ENCODE data around the gene NFATC3.
A peak's percentile ranks its signal among the peaks of the same experiment; 100 is the strongest.

NFATC3 gene

DNA sequence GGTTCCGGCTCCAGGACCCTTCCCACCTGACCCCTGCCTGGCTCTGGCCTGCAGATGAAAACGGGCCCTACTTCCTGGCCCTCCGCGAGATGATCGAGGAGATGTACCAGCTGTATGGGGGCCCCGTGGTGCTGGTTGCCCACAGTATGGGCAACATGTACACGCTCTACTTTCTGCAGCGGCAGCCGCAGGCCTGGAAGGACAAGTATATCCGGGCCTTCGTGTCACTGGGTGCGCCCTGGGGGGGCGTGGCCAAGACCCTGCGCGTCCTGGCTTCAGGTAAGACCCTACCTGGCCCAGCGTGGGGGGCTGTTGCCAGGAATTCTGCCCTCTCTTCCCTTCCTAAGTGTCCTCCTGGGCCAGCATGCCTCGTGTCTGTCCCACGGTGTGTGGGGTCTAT, 170.5 kb downstream of the NFATC3 start:
- DNase-seq = no peak

DNA sequence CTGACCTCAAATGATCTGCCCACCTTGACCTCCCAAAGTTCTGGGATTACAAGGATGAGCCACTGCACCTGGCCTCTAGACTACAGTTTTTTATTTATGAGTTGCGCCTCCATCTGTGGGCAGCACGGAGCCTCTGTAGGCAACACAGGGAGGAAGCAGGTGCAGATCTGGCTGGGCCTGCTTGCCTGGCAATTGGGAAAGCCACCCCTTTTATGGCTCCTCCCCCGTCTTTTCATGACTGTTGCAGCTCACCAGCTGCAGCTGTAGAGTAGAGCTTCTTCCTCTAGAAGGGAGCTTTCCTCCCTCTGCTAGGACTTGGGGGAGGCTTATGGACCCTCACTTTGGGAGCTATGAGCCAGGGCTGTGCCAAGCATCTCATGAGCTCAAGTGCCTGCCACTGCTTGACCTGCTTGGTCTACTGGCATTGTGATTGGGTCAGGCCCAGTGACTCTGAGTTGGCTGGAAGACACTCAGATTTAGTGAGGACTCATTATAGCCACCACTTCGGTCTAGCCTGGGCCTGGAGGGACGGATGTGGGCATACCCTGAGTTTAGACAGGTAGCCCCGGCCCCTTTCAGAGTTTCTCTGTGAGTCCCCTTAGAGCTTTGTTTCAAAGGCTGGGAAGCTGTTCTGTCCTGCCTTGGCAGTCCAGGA, 172.2 kb downstream of the NFATC3 start:
- peak; percentile 95 for DNase-seq

DNA sequence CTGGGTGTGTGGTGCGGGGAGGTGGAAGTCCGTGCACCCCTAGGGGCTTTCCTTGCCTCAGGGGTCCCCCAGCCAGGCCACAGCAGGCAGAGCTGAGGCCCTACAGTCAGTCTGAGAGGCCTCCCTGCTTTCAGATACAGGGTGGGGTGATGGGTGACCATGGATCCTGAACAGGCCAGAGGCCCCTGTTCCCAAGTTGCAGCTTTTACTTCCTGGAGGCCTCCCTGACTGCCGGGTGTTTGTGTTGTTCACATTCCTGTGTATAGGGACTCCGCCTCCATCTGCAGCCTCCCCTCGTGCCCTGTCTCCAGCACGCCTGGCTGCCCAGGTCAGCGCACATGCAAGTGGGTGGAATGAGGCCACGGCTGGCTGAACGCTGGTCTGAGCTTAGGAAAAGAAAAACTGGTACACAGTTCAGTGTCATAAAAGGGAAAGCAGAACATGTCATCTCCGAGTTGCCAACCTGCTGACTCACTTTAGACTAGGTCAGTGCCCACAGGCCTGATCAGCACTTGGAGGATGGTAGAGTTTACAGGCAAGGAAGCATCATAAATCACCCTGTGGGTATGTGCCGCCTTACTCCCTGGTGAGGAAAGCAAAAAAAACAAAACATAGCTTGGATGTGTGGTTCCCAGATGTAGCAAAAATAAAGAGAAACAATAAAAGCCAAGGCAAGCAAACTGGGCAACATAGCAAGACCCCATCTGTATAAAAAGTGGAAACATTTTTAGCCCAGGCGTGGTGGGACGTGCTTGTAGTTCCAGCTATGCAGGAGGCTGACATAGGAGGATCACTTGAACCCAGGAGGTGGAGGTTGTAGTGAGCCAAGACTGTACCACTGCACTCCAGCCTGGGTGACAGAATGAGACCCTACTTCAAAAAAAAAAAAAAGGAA, 173.0 kb downstream of the NFATC3 start:
- peak; percentile 85 for DNase-seq

DNA sequence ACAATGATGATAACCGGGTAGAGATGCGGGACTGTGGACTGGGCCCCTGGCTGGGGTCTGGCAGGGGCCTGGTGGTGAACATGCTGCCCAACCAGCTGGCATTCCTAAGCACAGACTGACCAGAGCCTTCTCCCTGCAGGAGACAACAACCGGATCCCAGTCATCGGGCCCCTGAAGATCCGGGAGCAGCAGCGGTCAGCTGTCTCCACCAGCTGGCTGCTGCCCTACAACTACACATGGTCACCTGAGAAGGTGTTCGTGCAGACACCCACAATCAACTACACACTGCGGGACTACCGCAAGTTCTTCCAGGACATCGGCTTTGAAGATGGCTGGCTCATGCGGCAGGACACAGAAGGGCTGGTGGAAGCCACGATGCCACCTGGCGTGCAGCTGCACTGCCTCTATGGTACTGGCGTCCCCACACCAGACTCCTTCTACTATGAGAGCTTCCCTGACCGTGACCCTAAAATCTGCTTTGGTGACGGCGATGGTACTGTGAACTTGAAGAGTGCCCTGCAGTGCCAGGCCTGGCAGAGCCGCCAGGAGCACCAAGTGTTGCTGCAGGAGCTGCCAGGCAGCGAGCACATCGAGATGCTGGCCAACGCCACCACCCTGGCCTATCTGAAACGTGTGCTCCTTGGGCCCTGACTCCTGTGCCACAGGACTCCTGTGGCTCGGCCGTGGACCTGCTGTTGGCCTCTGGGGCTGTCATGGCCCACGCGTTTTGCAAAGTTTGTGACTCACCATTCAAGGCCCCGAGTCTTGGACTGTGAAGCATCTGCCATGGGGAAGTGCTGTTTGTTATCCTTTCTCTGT, 174.0 kb downstream of the NFATC3 start:
- DNase-seq = no peak

DNA sequence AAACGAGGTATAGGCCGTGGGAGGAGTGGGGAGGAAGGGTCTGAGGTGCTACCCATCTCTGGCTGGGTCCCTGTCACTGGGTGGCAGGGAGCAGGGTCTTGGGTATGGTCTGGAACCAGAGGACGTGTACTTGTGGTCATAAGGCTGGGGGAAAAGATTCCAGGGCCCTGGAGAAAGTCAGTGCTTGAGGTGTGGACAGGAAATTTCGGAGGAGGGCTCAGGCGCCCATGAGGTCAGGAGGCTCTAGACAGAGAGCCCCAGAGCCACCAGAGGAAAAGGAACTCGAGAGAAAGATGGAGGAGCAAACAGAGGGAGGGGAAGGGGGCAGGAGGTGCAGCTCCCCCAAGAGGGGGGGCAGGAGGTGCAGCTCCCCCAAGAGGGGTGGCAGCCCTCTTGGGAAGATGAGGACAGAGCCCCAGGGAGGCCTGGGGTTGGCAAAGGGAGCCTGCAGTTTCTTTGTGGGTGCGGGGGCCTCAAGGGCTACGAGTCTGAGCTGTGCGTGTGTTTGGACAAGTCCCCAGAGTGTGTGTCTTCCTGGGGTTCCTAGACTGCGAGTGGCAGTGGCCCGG, 178.5 kb downstream of the NFATC3 start:
- no peak for DNase-seq

DNA sequence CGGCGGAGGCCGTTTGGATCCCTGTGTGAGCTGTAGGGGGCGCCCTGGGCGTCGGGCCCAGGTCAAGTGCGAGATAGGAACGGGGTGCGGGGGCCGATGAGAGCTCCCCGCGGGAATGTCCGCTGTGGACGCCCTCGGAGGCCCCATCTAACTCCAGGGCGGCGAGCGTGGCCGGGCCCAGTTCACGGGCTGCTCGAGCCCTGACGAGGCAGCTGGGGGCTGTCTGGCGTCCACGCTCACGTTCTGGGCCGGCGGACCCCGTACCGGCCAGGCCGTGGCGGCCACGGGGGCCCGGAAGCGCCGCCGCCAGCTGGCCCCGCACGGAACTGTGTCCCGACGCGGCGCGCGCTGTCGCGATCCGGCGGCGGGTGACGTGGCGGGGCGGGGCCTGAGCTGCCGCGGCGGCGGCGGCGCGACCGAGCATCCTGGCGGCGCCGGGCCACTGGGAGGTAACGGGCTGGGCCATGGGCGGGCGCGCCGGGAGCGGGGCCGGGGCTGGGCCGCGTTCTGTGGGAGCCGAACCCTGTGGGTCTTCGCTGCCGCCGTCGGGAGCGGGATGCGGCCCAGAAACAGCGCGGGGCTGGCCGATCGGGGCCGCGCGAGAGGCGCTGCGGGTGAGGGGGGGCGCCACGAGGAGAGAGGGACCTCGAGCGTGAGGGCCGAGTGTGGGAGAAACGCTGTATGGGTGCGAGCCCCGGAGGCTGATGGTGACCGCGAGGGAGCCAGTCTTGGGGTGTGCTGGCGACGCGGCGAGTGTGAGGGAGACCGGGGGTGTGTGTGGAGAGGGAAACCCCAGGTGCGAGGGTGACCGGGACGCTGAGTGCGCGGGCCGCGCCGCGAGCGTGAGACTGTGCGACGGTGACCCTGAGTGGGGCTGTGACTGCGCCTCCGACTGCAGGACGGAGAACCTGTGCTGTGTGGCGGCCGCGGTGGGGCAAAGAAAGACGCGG, 179.2 kb downstream of the NFATC3 start, which contains the start of gene SLC7A6:
Gene SLC7A6 (plus strand): TSS at position 399 of the 950 bp plus-strand sequence. CDS start 10,201 bp downstream, outside the sequence.
- DNase-seq = peak; percentile 49

DNA sequence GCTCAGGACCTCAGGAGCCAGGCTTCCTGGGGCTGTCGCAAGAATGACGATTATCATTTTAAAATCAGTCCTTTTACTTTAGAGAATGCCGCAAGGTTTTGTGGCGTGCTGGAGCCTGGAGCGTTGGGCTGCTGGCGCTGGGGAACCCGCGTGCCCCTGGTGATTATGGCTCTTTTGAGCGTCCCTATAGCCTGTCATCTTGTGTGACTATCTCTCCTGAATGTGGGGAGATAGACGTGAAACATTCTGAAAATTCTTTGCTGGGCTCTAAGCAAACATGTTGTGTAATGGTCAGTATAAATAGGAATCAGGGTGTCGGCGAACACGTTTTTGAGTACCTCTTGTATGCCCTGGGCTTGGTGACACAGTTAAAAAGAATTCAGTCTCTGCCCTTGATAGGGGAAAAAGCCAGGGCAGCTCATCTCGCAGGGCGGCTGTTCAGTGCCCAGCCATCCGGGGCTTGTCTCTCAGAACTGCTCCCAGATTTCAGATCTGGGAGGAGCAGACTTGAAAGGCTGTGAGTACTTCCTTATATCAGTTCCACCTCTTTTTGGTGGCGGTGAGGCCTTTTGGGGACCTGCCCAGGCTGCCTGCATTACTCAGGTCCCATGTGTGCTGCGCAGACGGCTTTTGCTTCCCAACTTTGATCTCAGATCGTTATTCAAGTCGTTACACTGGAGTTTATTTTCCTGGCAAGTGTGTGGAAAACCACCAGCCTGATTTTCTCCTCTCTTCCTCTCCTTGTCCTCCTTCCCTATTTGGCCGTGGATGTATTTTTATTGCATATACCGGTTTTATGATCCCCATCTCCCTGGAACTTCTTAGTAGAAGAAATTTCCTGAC, 180.1 kb downstream of the NFATC3 start:
- peak; percentile 70 for DNase-seq

DNA sequence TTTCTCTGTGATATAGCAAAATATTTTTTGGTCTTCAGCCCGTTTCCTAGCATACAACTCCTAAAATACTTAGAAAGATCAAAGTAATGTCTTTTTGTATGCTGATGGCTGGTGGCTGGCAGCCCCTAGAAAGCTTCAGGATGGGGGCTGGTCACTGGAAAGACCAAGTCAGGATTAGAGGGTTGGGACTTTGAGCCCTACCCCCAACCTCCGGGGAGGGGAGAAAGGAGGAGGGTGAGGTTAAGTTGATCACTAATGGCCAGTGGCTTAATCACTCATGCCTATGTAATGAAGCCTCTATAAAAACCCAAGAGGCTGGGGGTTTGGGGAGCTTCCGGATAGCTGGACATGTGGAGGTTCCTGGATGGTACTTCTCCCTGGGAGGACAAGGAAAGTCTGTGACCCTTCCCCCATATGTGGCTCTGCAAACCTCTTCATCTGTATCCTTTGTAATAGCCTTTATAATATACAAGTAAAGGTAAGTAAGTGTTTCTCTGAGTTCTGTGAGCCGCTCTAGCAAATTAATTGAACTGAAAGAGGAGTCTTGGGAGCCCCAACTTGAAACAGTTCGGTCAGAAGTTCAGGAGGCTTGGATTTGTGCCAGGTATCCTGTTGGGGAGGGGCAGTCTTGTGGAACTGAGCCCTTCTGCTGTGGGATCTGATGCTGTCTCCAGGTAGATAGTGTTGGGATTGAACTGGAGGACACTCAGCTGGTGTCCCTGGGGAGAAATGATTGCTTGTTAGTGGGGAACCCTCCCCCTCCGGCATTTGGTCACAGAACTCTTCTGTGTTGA, 182.6 kb downstream of the NFATC3 start:
- DNase-seq = no peak

DNA sequence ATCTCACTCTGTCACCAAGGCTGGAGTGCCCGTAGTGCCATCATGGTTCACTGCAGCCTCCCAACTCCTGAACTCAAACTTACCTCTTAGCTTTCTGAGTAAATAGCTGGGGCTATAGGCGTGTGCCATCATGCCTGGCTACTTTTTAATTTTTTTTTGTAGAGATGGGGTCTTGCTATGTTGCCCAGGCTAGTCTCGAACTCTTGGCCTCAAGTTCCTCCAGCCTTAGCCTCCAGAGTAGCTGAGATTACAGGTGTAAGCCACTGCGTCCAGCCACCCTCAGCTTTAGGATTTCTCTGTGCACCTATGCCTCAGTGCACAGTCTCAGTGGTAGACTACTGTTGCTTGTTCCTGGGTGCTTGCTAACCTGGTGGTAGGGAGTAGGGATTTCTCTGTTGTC, 184.6 kb downstream of the NFATC3 start:
- DNase-seq = no peak

DNA sequence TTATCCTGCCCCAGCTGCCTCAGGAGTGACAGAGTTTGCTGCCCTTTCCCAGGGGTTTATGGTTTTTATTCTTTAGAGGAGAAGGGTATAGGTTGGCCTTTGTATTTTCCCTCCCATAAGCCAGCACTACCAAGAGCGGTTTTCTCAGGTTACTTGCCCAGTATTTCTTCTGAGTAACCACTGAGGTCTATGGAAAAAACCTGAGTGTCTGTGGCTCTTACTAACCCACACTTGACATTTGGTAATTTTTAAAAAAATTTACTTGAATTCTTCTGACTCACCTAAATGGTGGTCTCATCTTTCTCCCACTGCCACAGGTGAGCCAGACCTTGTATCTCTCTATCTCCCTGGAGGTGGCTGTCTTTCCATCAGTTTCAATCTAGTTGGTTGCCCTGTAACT, 185.2 kb downstream of the NFATC3 start:
- DNase-seq = no peak

DNA sequence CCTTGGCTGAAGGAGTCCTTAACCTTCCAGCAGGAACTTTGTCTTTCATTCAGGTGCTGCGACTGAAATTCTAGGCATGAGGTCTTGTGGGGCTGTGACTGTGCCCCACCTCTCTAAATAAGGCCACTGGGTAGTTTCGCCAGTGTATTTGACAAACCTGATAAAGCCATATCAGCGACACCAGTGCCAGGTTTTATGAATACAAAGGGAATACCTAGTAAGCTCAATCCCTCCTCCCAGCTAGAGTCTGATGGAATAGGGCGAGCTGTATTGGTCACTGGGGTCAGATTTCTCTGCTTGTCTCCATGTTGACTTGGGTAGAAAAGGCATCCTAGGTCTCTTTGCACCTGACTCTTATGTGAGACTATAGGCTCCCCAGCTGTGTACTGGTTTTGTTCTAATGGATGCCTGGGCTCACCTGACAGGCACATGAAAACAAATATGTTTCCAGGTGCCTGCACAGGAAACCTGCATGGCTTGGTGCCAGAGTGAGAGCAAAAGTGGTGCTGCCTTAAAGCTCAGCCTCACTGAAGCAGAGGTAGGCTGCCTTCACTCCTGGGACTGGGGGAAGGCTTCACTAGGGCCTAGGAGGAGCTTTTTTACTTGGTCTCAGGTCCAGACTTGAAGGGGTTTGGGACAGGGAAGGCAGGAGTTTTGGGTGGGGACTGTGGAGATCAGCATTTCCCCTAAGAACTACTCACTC, 187.5 kb downstream of the NFATC3 start:
- no peak for DNase-seq

DNA sequence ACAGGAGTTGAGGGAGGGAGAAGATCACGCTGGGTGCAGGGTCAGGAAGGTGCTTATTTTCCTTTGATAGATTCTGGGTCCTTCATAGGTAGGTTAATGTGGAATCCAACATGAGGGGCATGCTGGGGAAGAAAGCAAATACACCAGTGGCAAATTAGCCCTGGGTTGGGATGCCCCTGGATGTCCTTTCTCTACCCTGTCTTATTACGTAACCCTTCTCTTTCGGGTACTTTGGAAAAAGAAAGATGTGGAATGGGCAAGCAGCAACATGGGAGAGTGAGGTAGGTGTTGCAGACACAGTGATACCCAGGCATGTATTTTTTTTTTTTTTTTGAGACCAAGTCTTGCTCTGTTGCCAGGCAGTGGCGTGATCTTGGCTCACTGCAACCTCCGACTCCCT, 188.3 kb downstream of the NFATC3 start:
- no peak for DNase-seq

DNA sequence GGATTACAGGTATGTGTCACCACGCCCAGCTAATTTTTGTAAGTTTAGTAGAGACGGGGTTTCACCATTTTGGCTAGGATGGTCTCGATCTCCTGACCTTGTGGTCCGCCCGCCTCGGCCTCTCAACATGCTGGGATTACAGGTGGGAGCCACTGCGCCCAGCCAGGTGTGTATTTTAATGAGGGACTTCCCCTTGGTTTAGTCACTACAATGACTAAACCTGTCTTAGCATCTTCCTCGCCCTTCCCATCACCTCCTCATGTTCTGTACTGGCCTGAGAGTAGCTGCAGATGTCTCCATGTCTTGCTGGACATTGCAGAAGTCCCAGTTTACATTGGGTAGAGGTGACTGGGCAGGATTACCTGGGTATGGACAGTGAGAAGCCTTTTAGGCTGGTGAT, 188.7 kb downstream of the NFATC3 start:
- DNase-seq = no peak

DNA sequence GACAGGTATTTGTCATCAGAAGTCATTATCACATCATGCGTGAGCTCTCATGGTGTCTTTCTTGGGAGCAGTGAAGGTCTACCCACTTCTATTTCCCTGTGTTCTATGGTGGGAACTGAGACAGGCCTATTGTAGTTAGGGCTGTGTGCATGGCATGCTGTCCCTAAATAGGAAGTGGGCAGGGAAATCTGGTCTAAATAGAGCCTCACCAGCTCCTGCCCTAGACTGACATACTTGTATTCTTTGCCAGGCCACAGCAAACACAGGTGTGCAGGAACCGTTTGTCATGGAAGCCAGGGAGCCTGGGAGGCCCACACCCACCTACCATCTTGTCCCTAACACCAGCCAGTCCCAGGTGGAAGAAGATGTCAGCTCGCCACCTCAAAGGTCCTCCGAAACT, 189.3 kb downstream of the NFATC3 start:
- no peak for DNase-seq

DNA sequence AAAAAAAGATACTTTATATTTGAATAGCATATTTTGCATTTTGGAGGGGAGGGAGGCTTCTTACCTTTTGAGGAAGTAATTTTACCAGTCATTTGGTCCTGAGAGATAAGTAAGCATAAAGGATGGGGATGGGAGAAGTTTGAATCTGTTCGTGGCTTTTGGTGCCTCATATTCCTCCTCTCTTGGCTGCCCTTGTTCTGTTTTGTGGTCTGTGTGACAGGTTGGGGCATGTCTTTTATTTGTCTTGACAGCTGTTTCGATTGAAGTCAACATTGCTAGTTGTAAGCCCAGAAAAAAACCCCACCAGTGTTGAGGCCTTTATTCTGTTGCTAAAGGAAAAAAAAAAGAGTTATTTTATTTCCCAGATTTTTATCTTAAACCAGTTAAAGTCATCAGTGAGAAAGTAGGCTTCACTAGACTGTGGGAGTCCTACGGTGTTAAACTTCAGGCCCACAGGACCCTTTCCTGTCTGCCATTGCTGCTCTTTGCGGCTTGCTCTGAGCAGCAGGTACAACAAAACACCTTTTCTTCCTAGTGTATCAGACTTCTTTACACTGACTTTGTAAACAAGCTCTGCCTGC, 190.5 kb downstream of the NFATC3 start:
- peak; percentile 22 for DNase-seq

DNA sequence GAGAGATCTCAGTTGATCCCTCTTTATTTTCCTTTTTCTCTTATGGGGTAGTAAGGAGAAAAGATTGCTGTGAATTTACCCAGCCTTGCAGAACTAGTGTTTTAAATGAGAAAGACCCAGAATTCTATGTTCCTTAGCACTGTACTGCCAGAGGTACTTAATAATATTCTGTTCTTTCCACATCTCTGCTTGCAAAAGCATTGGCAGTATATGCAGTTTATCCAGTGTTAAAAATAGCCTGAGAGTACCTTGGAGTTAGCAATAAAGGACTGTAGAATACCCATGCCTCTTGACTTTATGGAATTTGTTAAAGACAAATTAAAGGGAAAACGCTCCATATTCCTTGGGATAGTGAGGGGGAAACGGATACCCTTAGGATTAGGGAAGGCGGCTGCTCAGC, 191.1 kb downstream of the NFATC3 start:
- no peak for DNase-seq

Data from GF-D8 (cell line).